ENCODE results near the gene GCAT.
A peak's percentile ranks its signal among the peaks of the same experiment; 100 is the strongest.

Gene GCAT

GRCh38 chr22:37818409-37819104 lies 10.8 kb downstream of the GCAT start:
- no peak overlapping the region for H3K27ac ChIP-seq (ENCODE audit: low read depth, low read length)
- H3K9me3 ChIP-seq (ENCODE audit: insufficient read depth, low read depth, low read length): peaks cover 5% of the 10 kb centered on the region
- no peak overlapping the region for H3K18ac ChIP-seq (ENCODE audit: low read length)
- peak in 1 of 2 donors; percentile 55 for DNase-seq
- H4K91ac ChIP-seq (ENCODE audit: low read depth, low read length): no peak overlapping the region
- peak overlapping the region; percentile 8 for H4K8ac ChIP-seq (ENCODE audit: low read depth, low read length)
- H3K4me3 ChIP-seq (ENCODE audit: low read depth, low read length): peak overlapping the region; percentile 38
- H3K79me1 ChIP-seq (ENCODE audit: low read length): peaks cover 3% of the 10 kb centered on the region
- peak overlapping the region; percentile 16 for H3K14ac ChIP-seq (ENCODE audit: low read length)
- WGBS (ENCODE audit: extremely low coverage, insufficient coverage, insufficient read length): no CpG with 5 or more reads among the region's 68 CpGs
- H3K4me2 ChIP-seq (ENCODE audit: low read length): peak overlapping the region; percentile 74
- no peak overlapping the region for H2BK12ac ChIP-seq (ENCODE audit: low read length)
- H2BK5ac ChIP-seq (ENCODE audit: low read depth, low read length, poor library complexity): no peak overlapping the region
- H3K4me1 ChIP-seq (ENCODE audit: control insufficient read depth in 1 of 2, insufficient read depth in 2 of 2, low read length in 2 of 2): peaks cover 8 to 15% of the 10 kb centered on the region in 2 experiments
- H4K12ac ChIP-seq (ENCODE audit: low read depth, low read length): no peak overlapping the region
- H3K79me2 ChIP-seq (ENCODE audit: control insufficient read depth, insufficient read depth, low read length, poor library complexity): no peaks in the 10 kb centered on the region
- H3K36me3 ChIP-seq (ENCODE audit: control insufficient read depth in 1 of 2, insufficient read depth in 2 of 2, low read length in 2 of 2): peaks cover 4 to 20% of the 10 kb centered on the region in 2 experiments
- no peak overlapping the region for H3K9ac ChIP-seq (ENCODE audit: low read length)
- peaks cover 13% of the 10 kb centered on the region for H3K27me3 ChIP-seq (ENCODE audit: insufficient read depth, low read length)
- H2BK120ac ChIP-seq (ENCODE audit: insufficient read depth, low read length, poor library complexity): no peak overlapping the region
- H2AFZ ChIP-seq (ENCODE audit: insufficient read depth, low read length, poor library complexity): peak overlapping the region; percentile 17
- no peak overlapping the region for H2AK5ac ChIP-seq (ENCODE audit: low read length)
- no peak overlapping the region for H3K4ac ChIP-seq (ENCODE audit: low read depth, low read length)
- H3K23ac ChIP-seq (ENCODE audit: low read length): no peak overlapping the region

- Histone ChIP-seq H4K91ac (ENCODE audit: low read depth, low read length) (no peak overlapping the region), H3K27me3 (ENCODE audit: insufficient read depth, low read length) (peaks cover 17% of the 10 kb centered on the region), H4K12ac (ENCODE audit: low read depth, low read length) (no peak overlapping the region), H3K18ac (ENCODE audit: low read length) (no peak overlapping the region), H3K4ac (ENCODE audit: low read depth, low read length) (no peak overlapping the region), H2BK5ac (ENCODE audit: low read depth, low read length, poor library complexity) (no peak overlapping the region), H3K4me1 (ENCODE audit: control insufficient read depth in 1 of 2, insufficient read depth in 2 of 2, low read length in 2 of 2) (peaks cover 8 to 15% of the 10 kb centered on the region in 2 experiments), H2AK5ac (ENCODE audit: low read length) (no peak overlapping the region), H2BK120ac (ENCODE audit: insufficient read depth, low read length, poor library complexity) (no peak overlapping the region), H3K4me3 (ENCODE audit: low read depth, low read length) (no peak overlapping the region), H3K14ac (ENCODE audit: low read length) (no peak overlapping the region), H3K79me2 (ENCODE audit: control insufficient read depth, insufficient read depth, low read length, poor library complexity) (no peaks in the 10 kb centered on the region), H4K8ac (ENCODE audit: low read depth, low read length) (no peak overlapping the region), H3K27ac (ENCODE audit: low read depth, low read length) (no peak overlapping the region), H2BK12ac (ENCODE audit: low read length) (no peak overlapping the region), H3K9ac (ENCODE audit: low read length) (no peak overlapping the region), H3K36me3 (ENCODE audit: control insufficient read depth in 1 of 2, insufficient read depth in 2 of 2, low read length in 2 of 2) (peaks cover 4 to 18% of the 10 kb centered on the region in 2 experiments), H2AFZ (ENCODE audit: insufficient read depth, low read length, poor library complexity) (peak overlapping the region; percentile 17), H3K79me1 (ENCODE audit: low read length) (peaks cover 3% of the 10 kb centered on the region), H3K4me2 (ENCODE audit: low read length) (peak overlapping the region; percentile 74), H3K9me3 (ENCODE audit: insufficient read depth, low read depth, low read length) (peaks cover 7% of the 10 kb centered on the region), H3K23ac (ENCODE audit: low read length) (no peak overlapping the region)
- WGBS (ENCODE audit: extremely low coverage, insufficient coverage, insufficient read length): no CpG with 5 or more reads among the region's 14 CpGs
- DNase-seq: no peak
These were observed 11.3 kb downstream of the GCAT start for GRCh38 chr22:37819105-37819433.

- no peak overlapping the region for H4K91ac ChIP-seq (ENCODE audit: low read depth, low read length)
- H3K79me2 ChIP-seq (ENCODE audit: control insufficient read depth, insufficient read depth, low read length, poor library complexity): no peaks in the 10 kb centered on the region
- H2BK12ac ChIP-seq (ENCODE audit: low read length): no peak overlapping the region
- no peak overlapping the region for H3K23ac ChIP-seq (ENCODE audit: low read length)
- no peak overlapping the region for H4K12ac ChIP-seq (ENCODE audit: low read depth, low read length)
- H3K4ac ChIP-seq (ENCODE audit: low read depth, low read length): no peak overlapping the region
- no peak overlapping the region for H3K14ac ChIP-seq (ENCODE audit: low read length)
- peaks cover 3% of the 10 kb centered on the region for H3K79me1 ChIP-seq (ENCODE audit: low read length)
- no peak overlapping the region for H3K4me2 ChIP-seq (ENCODE audit: low read length)
- H2AFZ ChIP-seq (ENCODE audit: insufficient read depth, low read length, poor library complexity): no peak overlapping the region
- peaks cover 17 to 23% of the 10 kb centered on the region in 2 experiments for H3K4me1 ChIP-seq (ENCODE audit: control insufficient read depth in 1 of 2, insufficient read depth in 2 of 2, low read length in 2 of 2)
- no peak overlapping the region for H4K8ac ChIP-seq (ENCODE audit: low read depth, low read length)
- no peak overlapping the region for H3K9ac ChIP-seq (ENCODE audit: low read length)
- H2BK5ac ChIP-seq (ENCODE audit: low read depth, low read length, poor library complexity): no peak overlapping the region
- H3K4me3 ChIP-seq (ENCODE audit: low read depth, low read length): no peak overlapping the region
- H3K27ac ChIP-seq (ENCODE audit: low read depth, low read length): no peak overlapping the region
- H3K36me3 ChIP-seq (ENCODE audit: control insufficient read depth in 1 of 2, insufficient read depth in 2 of 2, low read length in 2 of 2): peaks cover 4 to 11% of the 10 kb centered on the region in 2 experiments
- no peak for DNase-seq
- no peak overlapping the region for H2AK5ac ChIP-seq (ENCODE audit: low read length)
- H3K9me3 ChIP-seq (ENCODE audit: insufficient read depth, low read depth, low read length): peaks cover 9% of the 10 kb centered on the region
- H3K18ac ChIP-seq (ENCODE audit: low read length): no peak overlapping the region
- peaks cover 30% of the 10 kb centered on the region for H3K27me3 ChIP-seq (ENCODE audit: insufficient read depth, low read length)
- H2BK120ac ChIP-seq (ENCODE audit: insufficient read depth, low read length, poor library complexity): no peak overlapping the region
- WGBS (ENCODE audit: extremely low coverage, insufficient coverage, insufficient read length): no CpG with 5 or more reads among the region's 5 CpGs
These were observed 12.6 kb downstream of the GCAT start for GRCh38 chr22:37820350-37820749.

GRCh38 chr22:37822079-37822833 lies 14.5 kb downstream of the GCAT start:
- Histone ChIP-seq H2BK5ac (ENCODE audit: low read depth, low read length, poor library complexity) (no peak overlapping the region), H3K9ac (ENCODE audit: low read length) (no peak overlapping the region), H4K8ac (ENCODE audit: low read depth, low read length) (no peak overlapping the region), H3K27me3 (ENCODE audit: insufficient read depth, low read length) (peaks cover 34% of the 10 kb centered on the region), H2BK12ac (ENCODE audit: low read length) (no peak overlapping the region), H2AFZ (ENCODE audit: insufficient read depth, low read length, poor library complexity) (no peak overlapping the region), H3K18ac (ENCODE audit: low read length) (no peak overlapping the region), H3K23ac (ENCODE audit: low read length) (no peak overlapping the region), H3K36me3 (ENCODE audit: control insufficient read depth in 1 of 2, insufficient read depth in 2 of 2, low read length in 2 of 2) (no peaks in the 10 kb centered on the region), H3K4me3 (ENCODE audit: low read depth, low read length) (no peak overlapping the region), H4K12ac (ENCODE audit: low read depth, low read length) (no peak overlapping the region), H3K14ac (ENCODE audit: low read length) (no peak overlapping the region), H3K9me3 (ENCODE audit: insufficient read depth, low read depth, low read length) (peaks cover 9% of the 10 kb centered on the region), H2BK120ac (ENCODE audit: insufficient read depth, low read length, poor library complexity) (no peak overlapping the region), H3K27ac (ENCODE audit: low read depth, low read length) (no peak overlapping the region), H3K4me2 (ENCODE audit: low read length) (no peak overlapping the region), H2AK5ac (ENCODE audit: low read length) (no peak overlapping the region), H3K4ac (ENCODE audit: low read depth, low read length) (no peak overlapping the region), H4K91ac (ENCODE audit: low read depth, low read length) (no peak overlapping the region), H3K79me1 (ENCODE audit: low read length) (peaks cover 3% of the 10 kb centered on the region), H3K4me1 (ENCODE audit: control insufficient read depth in 1 of 2, insufficient read depth in 2 of 2, low read length in 2 of 2) (peaks cover 17 to 23% of the 10 kb centered on the region in 2 experiments), H3K79me2 (ENCODE audit: control insufficient read depth, insufficient read depth, low read length, poor library complexity) (no peaks in the 10 kb centered on the region)
- no peak for DNase-seq
- WGBS (ENCODE audit: extremely low coverage, insufficient coverage, insufficient read length): no CpG with 5 or more reads among the region's 8 CpGs

Measured in trophoblast cell (in vitro differentiated cells and primary cell).